Trophoblast cell (in vitro differentiated cells and primary cell): ENCODE measurements around the gene NRXN3.

Experiments
- DNase-seq, 2 donors: peaks; one replicate each; pipeline ENCODE4 v3.0.0-alpha.2; 2016
- H2AFZ ChIP-seq: 2 replicates; pipeline ENCODE4 v1.6.1; 2013; ENCODE audit warnings: low read length, moderate library complexity, mild to moderate bottlenecking; ENCODE audit not compliant: insufficient read depth, poor library complexity
- H2AK5ac ChIP-seq: 2 replicates; pipeline ENCODE4 v1.6.1; 2013; ENCODE audit warnings: mild to moderate bottlenecking, low read length
- H2BK120ac ChIP-seq: 2 replicates; pipeline ENCODE4 v1.6.1; 2013; ENCODE audit warnings: low read length, mild to moderate bottlenecking, moderate library complexity; ENCODE audit not compliant: insufficient read depth, poor library complexity
- H2BK12ac ChIP-seq: 2 replicates; pipeline ENCODE4 v1.6.1; 2013; ENCODE audit warnings: mild to moderate bottlenecking, low read length, moderate library complexity
- H2BK5ac ChIP-seq: 2 replicates; pipeline ENCODE4 v1.6.1; 2013; ENCODE audit warnings: low read length, low read depth, moderate library complexity, mild to moderate bottlenecking; ENCODE audit not compliant: poor library complexity
- H3K14ac ChIP-seq: 2 replicates; pipeline ENCODE4 v1.6.1; 2013; ENCODE audit warnings: mild to moderate bottlenecking, low read length
- H3K18ac ChIP-seq: 2 replicates; pipeline ENCODE4 v1.6.1; 2013; ENCODE audit warnings: mild to moderate bottlenecking, low read length
- H3K23ac ChIP-seq: 2 replicates; pipeline ENCODE4 v1.6.1; 2013; ENCODE audit warnings: low read length
- H3K27ac ChIP-seq: 2 replicates; pipeline ENCODE4 v1.5.1; 2013; ENCODE audit warnings: low read depth, mild to moderate bottlenecking, inconsistent platforms, low read length, moderate library complexity
- H3K27me3 ChIP-seq: 2 replicates; pipeline ENCODE4 v1.6.1; 2013; ENCODE audit warnings: inconsistent platforms, mild to moderate bottlenecking, low read length, moderate library complexity; ENCODE audit not compliant: insufficient read depth
- H3K36me3 ChIP-seq, 2 experiments: 1 replicate in 1 of 2; 2 replicates in 1 of 2; pipeline ENCODE4 v1.6.1; 2013; ENCODE audit warnings: low read length in 2 of 2, mild to moderate bottlenecking in 2 of 2, moderate library complexity in 1 of 2; ENCODE audit not compliant: insufficient read depth in 2 of 2, control insufficient read depth in 1 of 2
- H3K4ac ChIP-seq: 2 replicates; pipeline ENCODE4 v1.6.1; 2013; ENCODE audit warnings: low read depth, mild to moderate bottlenecking, low read length, moderate library complexity
- H3K4me1 ChIP-seq, 2 experiments: 1 replicate in 1 of 2; 2 replicates in 1 of 2; pipeline ENCODE4 v1.6.1; 2013; ENCODE audit warnings: low read length in 2 of 2, mild to moderate bottlenecking in 2 of 2, moderate library complexity in 1 of 2; ENCODE audit not compliant: insufficient read depth in 2 of 2, control insufficient read depth in 1 of 2
- H3K4me2 ChIP-seq: 2 replicates; pipeline ENCODE4 v1.6.1; 2013; ENCODE audit warnings: inconsistent platforms, mild to moderate bottlenecking, low read length, moderate library complexity
- H3K4me3 ChIP-seq: 2 replicates; pipeline ENCODE4 v1.5.1; 2013; ENCODE audit warnings: mild to moderate bottlenecking, low read depth, low read length, inconsistent platforms
- H3K79me1 ChIP-seq: one replicate; pipeline ENCODE4 v1.6.1; 2013; ENCODE audit warnings: low read length
- H3K79me2 ChIP-seq: 2 replicates; pipeline ENCODE4 v1.6.1; 2013; ENCODE audit warnings: low read length, mild to moderate bottlenecking; ENCODE audit not compliant: control insufficient read depth, insufficient read depth, poor library complexity
- H3K9ac ChIP-seq: 2 replicates; pipeline ENCODE4 v1.6.1; 2013; ENCODE audit warnings: mild to moderate bottlenecking, low read length
- H3K9me3 ChIP-seq: 2 replicates; pipeline ENCODE4 v1.6.1; 2013; ENCODE audit warnings: low read depth, mild to moderate bottlenecking, control low read depth, inconsistent platforms, low read length; ENCODE audit not compliant: insufficient read depth
- H4K12ac ChIP-seq: 2 replicates; pipeline ENCODE4 v1.6.1; 2013; ENCODE audit warnings: low read depth, mild to moderate bottlenecking, low read length, moderate library complexity
- H4K8ac ChIP-seq: 2 replicates; pipeline ENCODE4 v1.6.1; 2013; ENCODE audit warnings: low read depth, mild to moderate bottlenecking, low read length, moderate library complexity
- H4K91ac ChIP-seq: one replicate; pipeline ENCODE4 v1.6.1; 2013; ENCODE audit warnings: low read depth, mild to moderate bottlenecking, low read length, moderate library complexity
- whole genome bisulfite sequencing: extraction: QIAGEN DNeasy Blood & Tissue Kit; methylation state at CpG from one replicate; pipeline ENCODE4 v1.1.7; 2013; ENCODE audit warnings: missing lambda C conversion rate; ENCODE audit not compliant: insufficient read length, insufficient coverage; ENCODE audit errors: extremely low coverage; 5-methylcytosine and 5-hydroxymethylcytosine counted together

Gene NRXN3

GRCh38 chr14:79840831-79841230 is 1670.7 kb downstream of the NRXN3 start:
- H3K27ac ChIP-seq = no peak overlapping the region
- no peak overlapping the region for H2BK120ac ChIP-seq
- H2AK5ac ChIP-seq = no peak overlapping the region
- no peaks in the 10 kb centered on the region for H3K9me3 ChIP-seq
- H3K79me1 ChIP-seq = no peaks in the 10 kb centered on the region
- H4K12ac ChIP-seq = no peak overlapping the region
- no peak overlapping the region for H3K9ac ChIP-seq
- no CpG with 5 or more reads among the region's 2 CpGs for WGBS
- H3K4me3 ChIP-seq = no peak overlapping the region
- no peak overlapping the region for H2BK12ac ChIP-seq
- no peaks in the 10 kb centered on the region for H3K27me3 ChIP-seq
- H4K91ac ChIP-seq = no peak overlapping the region
- no peak overlapping the region for H3K4me2 ChIP-seq
- H3K79me2 ChIP-seq = no peaks in the 10 kb centered on the region
- no peak overlapping the region for H2BK5ac ChIP-seq
- H3K36me3 ChIP-seq = no peaks in the 10 kb centered on the region
- no peak overlapping the region for H3K18ac ChIP-seq
- DNase-seq = no peak
- H4K8ac ChIP-seq = no peak overlapping the region
- H3K4me1 ChIP-seq = no peaks in the 10 kb centered on the region
- no peak overlapping the region for H2AFZ ChIP-seq
- H3K4ac ChIP-seq = no peak overlapping the region
- H3K23ac ChIP-seq = no peak overlapping the region
- H3K14ac ChIP-seq = no peak overlapping the region

- H2AK5ac ChIP-seq = no peak overlapping the region
- H3K9ac ChIP-seq = no peak overlapping the region
- no peaks in the 10 kb centered on the region for H3K79me1 ChIP-seq
- H3K9me3 ChIP-seq = no peaks in the 10 kb centered on the region
- H2AFZ ChIP-seq = no peak overlapping the region
- no peak overlapping the region for H4K12ac ChIP-seq
- H4K8ac ChIP-seq = no peak overlapping the region
- no peak overlapping the region for H4K91ac ChIP-seq
- no peak overlapping the region for H3K4me2 ChIP-seq
- no peak overlapping the region for H3K18ac ChIP-seq
- no peaks in the 10 kb centered on the region for H3K27me3 ChIP-seq
- no peak for DNase-seq
- H2BK120ac ChIP-seq = no peak overlapping the region
- no peaks in the 10 kb centered on the region for H3K36me3 ChIP-seq
- H3K27ac ChIP-seq = no peak overlapping the region
- H3K4me3 ChIP-seq = no peak overlapping the region
- H3K23ac ChIP-seq = no peak overlapping the region
- H3K4me1 ChIP-seq = no peaks in the 10 kb centered on the region
- H3K79me2 ChIP-seq = no peaks in the 10 kb centered on the region
- H3K14ac ChIP-seq = no peak overlapping the region
- H2BK5ac ChIP-seq = no peak overlapping the region
- no peak overlapping the region for H3K4ac ChIP-seq
- H2BK12ac ChIP-seq = no peak overlapping the region
- no CpG with 5 or more reads among the region's 3 CpGs for WGBS
Observed at GRCh38 chr14:79841433-79841832, 1671.3 kb downstream of the NRXN3 start.

GRCh38 chr14:79842270-79842669 is 1672.1 kb downstream of the NRXN3 start:
- peak in 1 of 2 donors; percentile 21 for DNase-seq
- Histone ChIP-seq H3K23ac (no peak overlapping the region), H2AFZ (no peak overlapping the region), H4K12ac (no peak overlapping the region), H3K4me2 (no peak overlapping the region), H3K9me3 (no peaks in the 10 kb centered on the region), H3K4ac (no peak overlapping the region), H2BK5ac (no peak overlapping the region), H3K4me1 (no peaks in the 10 kb centered on the region), H4K91ac (no peak overlapping the region), H2BK120ac (no peak overlapping the region), H3K79me2 (no peaks in the 10 kb centered on the region), H3K79me1 (no peaks in the 10 kb centered on the region), H3K14ac (no peak overlapping the region), H3K18ac (no peak overlapping the region), H4K8ac (no peak overlapping the region), H2BK12ac (no peak overlapping the region), H3K27me3 (no peaks in the 10 kb centered on the region), H3K9ac (no peak overlapping the region), H2AK5ac (no peak overlapping the region), H3K36me3 (no peaks in the 10 kb centered on the region), H3K4me3 (no peak overlapping the region), H3K27ac (no peak overlapping the region)
- WGBS = no CpG with 5 or more reads among the region's 3 CpGs

- H3K27me3 ChIP-seq = no peaks in the 10 kb centered on the region
- WGBS = no CpG with 5 or more reads among the region's 8 CpGs
- no peak overlapping the region for H3K18ac ChIP-seq
- H2BK5ac ChIP-seq = no peak overlapping the region
- H3K23ac ChIP-seq = no peak overlapping the region
- H3K4me1 ChIP-seq = no peaks in the 10 kb centered on the region
- H4K12ac ChIP-seq = no peak overlapping the region
- H3K4ac ChIP-seq = no peak overlapping the region
- no peak overlapping the region for H2BK120ac ChIP-seq
- H3K27ac ChIP-seq = no peak overlapping the region
- H3K9ac ChIP-seq = no peak overlapping the region
- H2BK12ac ChIP-seq = no peak overlapping the region
- no peak overlapping the region for H4K8ac ChIP-seq
- H3K9me3 ChIP-seq = no peaks in the 10 kb centered on the region
- no peak overlapping the region for H4K91ac ChIP-seq
- no peaks in the 10 kb centered on the region for H3K79me1 ChIP-seq
- no peaks in the 10 kb centered on the region for H3K79me2 ChIP-seq
- no peak overlapping the region for H3K4me3 ChIP-seq
- H2AFZ ChIP-seq = no peak overlapping the region
- H3K14ac ChIP-seq = no peak overlapping the region
- no peaks in the 10 kb centered on the region for H3K36me3 ChIP-seq
- DNase-seq = no peak
- no peak overlapping the region for H3K4me2 ChIP-seq
- H2AK5ac ChIP-seq = no peak overlapping the region
Observed at GRCh38 chr14:79852950-79853744, 1683.0 kb downstream of the NRXN3 start.
